GM13976 (cell line): ENCODE results near the gene PTPRM.

Experiments used
- DNase-seq: peaks from one replicate; pipeline ENCODE4 v3.0.0; 2012; ENCODE audit warnings: low spot score
- CTCF ChIP-seq: IDR thresholded peaks from 2 replicates; pipeline ENCODE4 v1.5.1; 2012; ENCODE audit warnings: borderline replicate concordance, mild to moderate bottlenecking; ENCODE audit not compliant: insufficient read depth; ENCODE audit errors: extremely low read depth, missing control alignments, control extremely low read depth
- in situ Hi-C: fragments of 300-500 bp; cut with MboI; formaldehyde crosslinking; loops from one replicate; pipeline ENCODE4 v1.12.0; 2022; ENCODE audit warnings: low sequenced_read_pairs, mixed read lengths, inconsistent platforms; ENCODE audit not compliant: unreplicated experiment

Gene PTPRM

GRCh38 chr18:8008033-8008432, 440.9 kb downstream of the PTPRM start:
- no peak for DNase-seq
- in situ Hi-C loops, result no loop called here
- no peak for TF ChIP-seq CTCF

GRCh38 chr18:8011361-8011760, 444.2 kb downstream of the PTPRM start:
- in situ Hi-C loops, result no loop called here
- DNase-seq, result no peak
- TF ChIP-seq CTCF, result no peak

- TF ChIP-seq CTCF, result no peak
- in situ Hi-C loops, result no loop called here
- DNase-seq, result no peak
These were observed 444.8 kb downstream of the PTPRM start for GRCh38 chr18:8011906-8012305.

- no peak for TF ChIP-seq CTCF
- in situ Hi-C loops, result no loop called here
- no peak for DNase-seq
These were observed 451.7 kb downstream of the PTPRM start for GRCh38 chr18:8018701-8019331.

- in situ Hi-C loops, result no loop called here
- TF ChIP-seq CTCF, result no peak
- DNase-seq, result no peak
These were observed 452.5 kb downstream of the PTPRM start for GRCh38 chr18:8019600-8019999.

- DNase-seq, result no peak
- no peak for TF ChIP-seq CTCF
- in situ Hi-C loops, result no loop called here
These were observed 453.2 kb downstream of the PTPRM start for GRCh38 chr18:8020132-8020846.
